Omental fat pad (tissue), 4 donors: ENCODE results near the gene KAT6B. TPM values are rescaled to one million over a fixed set of nuclear protein-coding genes. Genes with fewer than 3 reads are reported as not detected.

ENCODE experiments used
- ATAC-seq: fragments of 150-250 bp; one replicate; pipeline ENCODE4 v1.9.1; 2016; ENCODE audit warnings: mild to moderate bottlenecking, moderate library complexity; ENCODE audit not compliant: low FRiP score
- DNase-seq: peaks from one replicate; pipeline ENCODE4 v3.0.0-alpha.2; 2019; ENCODE audit warnings: low spot score
- total RNA-seq, 4 donors: library from RNA; depleted of rRNA; stranded (reverse); fragments of >200 nt; gene quantifications; one replicate each; pipeline ENCODE4 v1.1.0, GENCODE V29; 2016
- TF ChIP-seq, protein P1 (sequence below), 3 donors: fragments of 450-650 bp; IDR thresholded peaks; one replicate each; pipeline ENCODE4 v1.5.1; 2016 to 2017; ENCODE audit warnings: antibody characterized with exemption in 3 of 3, mild to moderate bottlenecking in 3 of 3, moderate library complexity in 2 of 3

KAT6B gene
- total RNA-seq, 4 donors from 2014 or later, result 32.2 to 50.3 (median 37.6) TPM

DNA sequence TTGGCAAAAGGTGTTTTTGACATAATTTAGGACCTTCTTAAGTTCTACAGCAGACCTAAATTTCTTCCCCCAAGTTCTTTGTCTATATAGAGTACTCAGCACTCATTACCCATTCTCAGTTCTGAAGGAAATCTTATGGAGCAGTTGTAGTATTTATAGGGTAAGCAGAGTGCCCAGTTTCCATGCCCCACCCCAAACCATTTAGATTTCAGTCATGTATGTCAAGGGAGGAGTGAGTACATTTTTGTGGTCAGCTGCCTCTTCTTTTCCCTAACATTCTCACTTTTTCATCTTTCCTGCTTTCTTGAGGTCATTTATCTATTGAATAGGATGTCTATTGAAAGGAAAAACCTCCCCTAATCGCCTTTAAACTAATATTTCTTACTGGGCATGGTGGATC is 83.3 kb downstream of the KAT6B start:
- DNase-seq, result no peak
- TF ChIP-seq, protein P1, sequence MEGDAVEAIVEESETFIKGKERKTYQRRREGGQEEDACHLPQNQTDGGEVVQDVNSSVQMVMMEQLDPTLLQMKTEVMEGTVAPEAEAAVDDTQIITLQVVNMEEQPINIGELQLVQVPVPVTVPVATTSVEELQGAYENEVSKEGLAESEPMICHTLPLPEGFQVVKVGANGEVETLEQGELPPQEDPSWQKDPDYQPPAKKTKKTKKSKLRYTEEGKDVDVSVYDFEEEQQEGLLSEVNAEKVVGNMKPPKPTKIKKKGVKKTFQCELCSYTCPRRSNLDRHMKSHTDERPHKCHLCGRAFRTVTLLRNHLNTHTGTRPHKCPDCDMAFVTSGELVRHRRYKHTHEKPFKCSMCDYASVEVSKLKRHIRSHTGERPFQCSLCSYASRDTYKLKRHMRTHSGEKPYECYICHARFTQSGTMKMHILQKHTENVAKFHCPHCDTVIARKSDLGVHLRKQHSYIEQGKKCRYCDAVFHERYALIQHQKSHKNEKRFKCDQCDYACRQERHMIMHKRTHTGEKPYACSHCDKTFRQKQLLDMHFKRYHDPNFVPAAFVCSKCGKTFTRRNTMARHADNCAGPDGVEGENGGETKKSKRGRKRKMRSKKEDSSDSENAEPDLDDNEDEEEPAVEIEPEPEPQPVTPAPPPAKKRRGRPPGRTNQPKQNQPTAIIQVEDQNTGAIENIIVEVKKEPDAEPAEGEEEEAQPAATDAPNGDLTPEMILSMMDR (IDR thresholded peaks at IDR 0.05), result no peak
- no peak for ATAC-seq

DNA sequence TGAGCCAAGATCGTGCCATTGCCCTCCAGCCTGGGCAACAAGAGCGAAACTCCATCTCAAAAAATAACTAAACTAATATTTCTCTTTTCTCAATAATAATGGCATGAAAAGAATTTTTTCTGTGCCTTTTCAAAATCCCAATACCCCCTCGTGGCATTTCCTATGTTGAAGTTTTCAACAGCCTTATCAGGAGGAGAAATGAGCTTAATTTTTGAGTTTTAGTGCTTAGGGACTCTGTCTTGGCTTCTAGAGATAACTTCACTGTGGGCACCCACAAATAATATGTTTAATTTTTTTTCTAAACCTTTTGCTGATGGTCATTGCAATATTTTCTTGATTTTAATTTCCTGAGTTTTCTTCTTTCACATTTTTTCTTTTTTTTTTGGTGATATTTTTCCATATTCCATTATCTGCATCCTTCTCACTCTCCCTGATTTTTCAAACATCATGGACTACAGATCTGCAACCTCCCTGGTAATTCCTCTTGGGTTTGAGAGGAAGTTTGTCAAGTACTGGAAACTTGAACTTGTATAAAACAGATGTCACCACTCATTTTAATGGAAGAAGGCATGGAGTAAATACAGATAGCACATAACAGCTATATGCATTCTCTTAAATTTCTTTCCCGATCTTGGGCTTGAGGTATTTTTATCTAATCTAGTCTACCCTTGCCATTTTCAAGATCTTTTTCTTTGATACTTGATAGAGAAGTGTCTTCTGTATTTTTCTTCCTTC is 84.0 kb downstream of the KAT6B start:
- no peak for ATAC-seq
- TF ChIP-seq, protein P1 (IDR thresholded peaks at IDR 0.05), result no peak

DNA sequence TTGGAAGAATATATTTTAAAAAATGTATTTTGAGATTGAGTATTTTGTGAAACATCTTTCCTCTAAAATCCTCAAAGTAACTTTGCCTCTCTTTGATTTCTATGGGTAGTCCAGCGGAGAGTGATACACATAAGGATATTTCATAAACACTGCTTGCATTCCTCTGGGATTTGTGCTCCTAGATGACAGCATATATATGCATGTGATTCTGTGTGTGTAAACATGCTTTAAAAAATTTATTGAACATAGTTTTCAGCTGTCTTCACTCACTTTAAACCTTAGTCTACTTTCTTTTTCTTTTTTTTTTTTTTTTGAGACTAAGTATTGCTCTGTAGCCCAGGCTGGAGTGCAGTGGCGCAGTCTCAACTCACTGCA is 84.6 kb downstream of the KAT6B start:
- DNase-seq (no peak), ATAC-seq (no peak)

More for the DNA sequence above, 84.0 kb downstream of the KAT6B start:
- no peak for DNase-seq

DNA sequence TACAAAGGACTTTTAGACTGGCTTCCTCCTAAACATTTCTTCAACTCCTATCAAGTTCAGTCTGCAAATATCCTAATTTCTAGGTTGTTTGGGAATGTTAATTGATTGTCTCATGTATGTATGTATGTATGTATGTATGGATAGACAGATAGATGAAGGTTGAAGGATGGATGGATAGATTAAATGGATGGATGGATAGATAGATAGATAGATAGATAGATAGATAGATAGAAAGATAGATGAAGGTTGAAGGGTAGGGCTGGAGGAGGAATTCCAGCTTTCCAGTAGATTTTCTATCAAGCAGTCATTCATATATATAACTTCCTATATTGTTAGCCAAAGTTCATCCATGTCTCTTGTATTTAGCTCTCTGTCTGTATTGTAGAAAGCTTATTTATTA is 85.8 kb downstream of the KAT6B start:
- TF ChIP-seq, protein P1 (IDR thresholded peaks at IDR 0.05), result no peak
- no peak for ATAC-seq
- no peak for DNase-seq

More for the DNA sequence above, 84.6 kb downstream of the KAT6B start:
- TF ChIP-seq, protein P1 (IDR thresholded peaks at IDR 0.05), result no peak

DNA sequence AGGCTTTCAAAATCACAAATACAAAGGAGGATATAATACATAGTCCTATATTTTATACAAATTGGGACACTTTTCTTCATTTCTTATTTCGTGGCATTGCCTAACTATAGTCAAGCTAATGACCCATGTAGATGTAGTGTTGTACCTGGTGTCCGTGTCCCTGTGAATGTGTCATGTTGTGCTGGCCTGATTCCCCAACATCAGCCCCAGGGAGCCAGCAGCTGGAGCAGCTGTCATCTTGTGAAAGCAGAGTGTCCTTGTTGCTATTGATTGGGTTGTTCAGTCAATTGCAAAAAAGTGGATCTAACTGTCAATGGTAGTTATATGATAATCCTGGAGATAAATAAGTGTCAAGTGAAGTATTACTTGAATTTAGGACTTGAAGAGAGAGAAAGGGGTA is 86.3 kb downstream of the KAT6B start:
- DNase-seq (no peak), ATAC-seq (no peak)
- TF ChIP-seq, protein P1 (IDR thresholded peaks at IDR 0.05), result no peak

DNA sequence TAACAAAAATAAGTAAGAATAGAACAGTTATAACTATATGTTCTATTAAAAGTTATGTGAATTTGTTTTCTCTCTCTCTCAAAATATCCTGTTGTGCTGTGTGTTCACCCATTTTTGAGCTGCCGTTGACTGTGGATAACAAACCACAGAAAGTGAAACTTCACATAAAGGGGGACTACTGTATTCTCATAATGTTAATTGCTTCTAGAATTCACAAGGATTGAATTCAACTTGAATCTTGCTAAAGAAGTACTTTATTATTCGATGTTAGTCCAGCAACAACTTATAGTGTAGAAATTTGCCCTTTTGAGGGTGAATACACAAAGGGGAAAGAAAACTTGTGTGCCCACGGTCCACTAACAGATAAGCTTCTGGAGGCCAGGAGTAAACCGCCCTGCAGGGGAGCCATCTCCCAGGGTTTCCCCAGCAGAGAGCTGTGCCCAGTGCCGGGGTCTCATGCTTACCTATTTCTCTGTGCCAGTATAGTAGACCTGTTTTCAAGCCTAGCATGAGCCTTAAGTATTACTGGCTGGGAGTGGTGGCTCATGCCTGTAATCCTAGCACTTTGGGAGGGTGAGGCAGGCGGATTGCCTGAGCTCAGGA is 87.1 kb downstream of the KAT6B start:
- ATAC-seq (no peak), DNase-seq (no peak)
- TF ChIP-seq, protein P1 (IDR thresholded peaks at IDR 0.05), result no peak

DNA sequence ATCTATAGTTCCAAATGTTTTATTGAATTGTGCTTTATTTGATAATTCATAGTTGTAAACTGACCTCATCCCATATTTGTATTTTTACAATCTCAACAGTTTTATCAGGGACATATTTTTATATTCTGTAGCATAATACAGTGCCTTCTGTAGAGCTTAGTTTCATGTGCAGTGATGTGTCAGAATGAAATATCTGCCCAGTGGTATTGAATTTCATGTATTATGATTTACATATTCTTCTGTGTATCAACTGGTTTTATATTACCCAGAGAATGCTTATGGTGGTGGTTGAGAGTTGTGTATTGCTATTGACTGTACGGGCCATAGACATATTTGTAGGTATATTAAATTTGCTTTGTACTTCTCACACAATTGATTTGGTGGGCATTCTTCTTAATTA is 89.9 kb downstream of the KAT6B start:
- no peak for ATAC-seq
- DNase-seq, result no peak
- TF ChIP-seq, protein P1 (IDR thresholded peaks at IDR 0.05), result no peak
